GM13977 (cell line): ENCODE data around the gene TMEM86B.

Experiments
- DNase-seq: peaks from one replicate; pipeline ENCODE4 v3.0.0; 2012; ENCODE audit warnings: low spot score
- CTCF ChIP-seq: IDR thresholded peaks from 2 replicates; pipeline ENCODE4 v1.5.1; 2012; ENCODE audit warnings: mild to moderate bottlenecking, control low read depth; ENCODE audit not compliant: insufficient read depth; ENCODE audit errors: extremely low read depth, missing control alignments
- in situ Hi-C: fragments of 300-500 bp; cut with MboI; formaldehyde crosslinking; loops from one replicate; pipeline ENCODE4 v1.12.0; 2022; ENCODE audit warnings: low sequenced_read_pairs, low pct_unique_long_range_greater_than_20kb, mixed read lengths, inconsistent platforms; ENCODE audit not compliant: unreplicated experiment

TMEM86B gene

DNA sequence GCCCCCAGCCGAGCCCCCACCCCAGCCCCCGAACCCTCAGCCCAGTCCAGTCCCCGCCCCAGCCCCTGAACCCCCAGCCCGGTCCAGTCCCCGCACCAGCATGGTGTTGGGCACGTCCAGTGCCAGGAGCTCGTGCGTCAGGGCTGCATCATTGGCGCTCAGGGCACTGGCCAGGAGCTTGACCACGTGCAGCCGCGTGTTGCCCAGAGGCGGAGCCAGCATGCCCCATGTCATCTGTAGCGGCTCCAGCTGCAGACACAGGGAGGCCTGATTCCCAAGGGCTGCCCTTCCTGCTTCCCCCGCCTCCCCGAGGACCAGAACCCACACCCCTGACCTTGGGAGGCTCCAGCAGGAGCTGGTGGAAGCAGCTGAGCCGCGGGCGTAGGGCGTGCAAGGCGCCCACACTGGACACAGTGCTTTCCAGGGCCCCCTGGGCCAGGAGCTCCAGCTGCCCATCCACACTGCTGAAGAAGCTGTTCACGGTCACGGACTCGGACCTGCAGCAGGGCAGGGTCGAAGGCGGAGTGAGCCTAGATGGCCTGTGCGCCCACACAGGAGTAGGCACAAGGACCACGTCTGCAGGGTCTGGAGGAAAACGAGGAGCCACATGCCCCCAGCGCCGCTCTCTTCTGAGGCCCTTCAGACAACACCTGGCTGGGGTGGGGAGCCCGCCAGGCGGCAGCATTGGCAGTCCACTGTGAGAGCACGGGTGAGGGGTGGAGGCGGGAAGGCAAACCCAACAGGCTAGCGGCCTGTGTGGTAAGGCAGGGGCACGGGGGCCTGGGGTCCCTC lies 12.8 kb upstream of the TMEM86B start:
- no peak for DNase-seq
- in situ Hi-C loops: no loop called here
- no peak for TF ChIP-seq CTCF

DNA sequence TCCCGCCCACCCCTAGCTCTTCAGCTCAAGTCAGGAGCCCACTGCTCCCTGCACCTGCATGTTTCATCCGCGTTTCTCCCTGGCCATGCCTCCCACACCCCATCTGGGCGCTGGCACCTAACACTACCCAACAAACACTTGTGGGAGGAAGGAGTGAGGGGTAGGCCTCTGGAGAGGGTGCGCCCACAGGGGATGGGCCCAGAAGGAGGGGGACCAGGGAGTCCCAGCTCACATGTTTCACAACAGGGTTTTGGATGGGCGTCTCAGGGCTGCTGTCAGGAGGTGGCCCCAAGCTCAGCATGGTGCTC lies 12.1 kb upstream of the TMEM86B start:
- in situ Hi-C loops: no loop called here
- no peak for TF ChIP-seq CTCF
- DNase-seq: no peak

DNA sequence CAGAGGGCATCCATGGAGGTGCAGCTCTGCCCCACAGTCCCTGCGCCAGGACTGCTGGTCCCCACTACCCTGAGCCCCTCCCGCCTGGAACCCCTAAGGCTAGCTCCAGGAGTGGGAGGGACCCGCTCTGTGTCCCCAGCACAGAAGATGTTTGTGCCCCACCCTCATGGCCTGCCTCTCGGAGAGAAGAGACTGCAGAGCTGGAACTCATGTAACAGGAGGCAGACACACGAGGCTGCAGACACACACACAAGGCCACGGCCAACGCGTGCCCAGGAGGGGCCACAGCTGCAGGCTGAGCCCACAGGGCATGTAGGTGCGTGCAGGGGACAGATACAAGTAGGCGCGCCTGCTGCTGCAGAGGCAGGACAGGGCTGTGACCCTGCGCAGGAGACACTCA lies 10.4 kb upstream of the TMEM86B start:
- no peak for DNase-seq
- no peak for TF ChIP-seq CTCF
- in situ Hi-C loops: no loop called here

GRCh38 chr19:55238030-55238429 lies 9.5 kb upstream of the TMEM86B start:
- DNase-seq: no peak
- no peak for TF ChIP-seq CTCF
- in situ Hi-C loops: no loop called here

DNA sequence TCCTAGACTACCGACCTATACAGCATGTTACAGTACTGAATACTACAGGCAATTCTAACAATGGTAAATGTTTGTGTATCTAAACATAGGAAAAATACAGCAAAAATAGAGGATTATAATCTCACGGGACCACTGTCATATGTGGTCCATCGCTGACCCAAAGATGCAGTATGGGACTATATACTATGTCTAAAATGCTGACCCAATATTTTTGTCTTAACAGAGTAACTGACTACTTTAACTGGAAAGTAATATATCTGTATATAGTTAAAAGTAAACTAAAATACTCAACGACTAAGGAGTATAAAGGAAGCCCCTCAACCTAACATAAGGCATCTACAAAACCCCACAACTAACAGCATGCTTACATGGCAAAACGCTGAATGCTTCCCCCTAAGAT lies 4.4 kb upstream of the TMEM86B start:
- no peak for DNase-seq
- in situ Hi-C loops: no loop called here
- no peak for TF ChIP-seq CTCF

GRCh38 chr19:55232286-55232602 lies 3.7 kb upstream of the TMEM86B start:
- DNase-seq: no peak
- in situ Hi-C loops: no loop called here
- TF ChIP-seq CTCF: no peak
